K562 (cell line): Measurements from ENCODE around the gene ZNF438. TPM values are rescaled to one million over a fixed set of nuclear protein-coding genes. Genes with fewer than 3 reads are reported as not detected.

Experiments
- AFF4 ChIP-seq: sonication (generic); formaldehyde crosslinking; IDR thresholded peaks from 2 replicates; pipeline ENCODE4 v1.8.0; 2023; ENCODE audit warnings: mild to moderate bottlenecking, missing genetic modification reagents
- ARID4B ChIP-seq: sonication (generic); formaldehyde crosslinking; IDR thresholded peaks from 2 replicates; pipeline ENCODE4 v1.8.0; 2022; ENCODE audit warnings: mild to moderate bottlenecking, missing genetic modification reagents
- ATF7 ChIP-seq: fragments of 450-650 bp; IDR thresholded peaks from 2 replicates; pipeline ENCODE4 v1.7.1; 2014; ENCODE audit warnings: mild to moderate bottlenecking, moderate library complexity
- BCOR ChIP-seq: fragments of 450-650 bp; IDR thresholded peaks from 2 replicates; pipeline ENCODE4 v1.6.1; 2016
- C11orf30 ChIP-seq: fragments of 450-650 bp; IDR thresholded peaks from 2 replicates; pipeline ENCODE4 v1.6.1; 2016; ENCODE audit warnings: low read depth, mild to moderate bottlenecking
- ELF1 ChIP-seq: fragments of 200-800 bp; sonication (Bioruptor generic); IDR thresholded peaks from 2 replicates; pipeline ENCODE4 v1.6.1; 2016; ENCODE audit warnings: missing genetic modification characterization, missing compliant biosample characterization
- HDAC2 ChIP-seq: fragments of 450-650 bp; IDR thresholded peaks from 2 replicates; pipeline ENCODE4 v1.6.1; 2016; ENCODE audit warnings: mild to moderate bottlenecking
- MLLT1 ChIP-seq, 2 experiments: fragments of 450-650 bp; IDR thresholded peaks; 2 replicates each; pipeline ENCODE4 v1.6.1; 2016
- MTA1 ChIP-seq: fragments of 450-650 bp; IDR thresholded peaks from 2 replicates; pipeline ENCODE4 v1.6.1; 2017; ENCODE audit warnings: borderline replicate concordance
- NR1H2 ChIP-seq: sonication (generic); formaldehyde crosslinking; IDR thresholded peaks from 2 replicates; pipeline ENCODE4 v1.4.0; 2020; ENCODE audit warnings: mild to moderate bottlenecking, missing genetic modification reagents
- PRPF4 ChIP-seq: fragments of 200-400 bp; formaldehyde crosslinking; IDR thresholded peaks from one replicate; pipeline ENCODE4 v1.6.1; 2017; ENCODE audit warnings: low read length, low read depth, mild to moderate bottlenecking; ENCODE audit not compliant: insufficient read depth, poor library complexity, severe bottlenecking
- SOX6 ChIP-seq: fragments of 450-650 bp; IDR thresholded peaks from 2 replicates; pipeline ENCODE4 v1.6.1; 2014; ENCODE audit warnings: mild to moderate bottlenecking
- SPI1 ChIP-seq: IDR thresholded peaks from 2 replicates; pipeline ENCODE4 v1.6.1; 2011; ENCODE audit warnings: low read depth, low read length, control low read depth, borderline replicate concordance
- THAP12 ChIP-seq: fragments of 250-450 bp; sonication (Bioruptor Pico); IDR thresholded peaks from 2 replicates; pipeline ENCODE4 v1.9.0; 2021; ENCODE audit warnings: mild to moderate bottlenecking, inconsistent platforms
- ZNF232 ChIP-seq: sonication (generic); formaldehyde crosslinking; IDR thresholded peaks from 2 replicates; pipeline ENCODE4 v1.8.0; 2022; ENCODE audit warnings: mild to moderate bottlenecking, missing genetic modification reagents
- ZNF551 ChIP-seq: fragments of 250-450 bp; sonication (Bioruptor Pico); IDR thresholded peaks from 2 replicates; pipeline ENCODE4 v1.5.0; 2021; ENCODE audit warnings: mild to moderate bottlenecking, moderate library complexity
- ZNF586 ChIP-seq: fragments of 450-650 bp; formaldehyde crosslinking; conservative IDR thresholded peaks from 2 replicates; pipeline ENCODE4 v1.4.0; 2020; ENCODE audit warnings: mild to moderate bottlenecking, moderate library complexity
- polyA plus RNA-seq, 8 experiments: library from polyadenylated mRNA; depleted of rRNA in 4 of 8; stranded (reverse) in 5 of 8; unstranded in 3 of 8; fragments of >200 nt; fragmentation: Nextera tagmentation in 2 of 8; fragmentation: Illumina TruSeq in 1 of 8; extraction: Ambion mirVana in 2 of 8; extraction: Trizol in 1 of 8; gene quantifications; 2 replicates each; pipeline versions ENCODE4 v1.2.1 to v1.2.3, GENCODE V29; 2011 to 2014; ENCODE audit warnings: inconsistent platforms in 1 of 8, missing spikeins in 1 of 8
- total RNA-seq, 7 experiments: library from RNA; depleted of rRNA in 6 of 7; stranded (reverse); fragments of >200 nt in 6 of 7; fragmentation: Illumina TruSeq in 2 of 7; extraction: Trizol in 2 of 7; gene quantifications; 2 replicates each; pipeline versions ENCODE4 v1.2.1 to v1.2.3, GENCODE V29; 2011 to 2021; ENCODE audit warnings: low replicate concordance in 1 of 7

The ZNF438 gene
- total and polyA plus RNA-seq, 9 of the 15 experiments (the other 6 are each of a cell fraction or from before 2014, with no cell fraction given) = 0.45 to 1.5 (median 0.91) TPM

GRCh38 chr10:30818010-30818660, 213.5 kb downstream of the ZNF438 start (continued):
- no peak for TF ChIP-seq NR1H2 (CRISPR knock-in tag)
- no peak for TF ChIP-seq ZNF586 (CRISPR knock-in tag)
- TF ChIP-seq ZNF551 (CRISPR knock-in tag) = no peak
- TF ChIP-seq ELF1 (tag) = no peak
- no peak for TF ChIP-seq THAP12
- TF ChIP-seq BCOR = no peak
- TF ChIP-seq ARID4B (CRISPR knock-in tag) = no peak
- no peak for TF ChIP-seq HDAC2
- no peak for TF ChIP-seq ZNF232 (CRISPR knock-in tag)
- TF ChIP-seq PRPF4 = no peak
- TF ChIP-seq ATF7 = peak; percentile 45; the same call in 1 of the 2 replicates
- no peak for TF ChIP-seq C11orf30
- TF ChIP-seq AFF4 (CRISPR knock-in tag) = no peak
- peak; percentile 85 for TF ChIP-seq SPI1
- TF ChIP-seq MTA1 = no peak
- peak; percentile 48; the same call in 1 of the 2 replicates for TF ChIP-seq SOX6
- TF ChIP-seq MLLT1 (IDR thresholded peaks at IDR 0.05) = no peak
